ENCODE results near the gene NRROS. TPM values are rescaled to one million over a fixed set of nuclear protein-coding genes. Genes with fewer than 3 reads are reported as not detected.

NRROS gene
- total RNA-seq, 4 donors from 2014 or later: 0.95 to 4.5 (median 1.5) TPM

DNA sequence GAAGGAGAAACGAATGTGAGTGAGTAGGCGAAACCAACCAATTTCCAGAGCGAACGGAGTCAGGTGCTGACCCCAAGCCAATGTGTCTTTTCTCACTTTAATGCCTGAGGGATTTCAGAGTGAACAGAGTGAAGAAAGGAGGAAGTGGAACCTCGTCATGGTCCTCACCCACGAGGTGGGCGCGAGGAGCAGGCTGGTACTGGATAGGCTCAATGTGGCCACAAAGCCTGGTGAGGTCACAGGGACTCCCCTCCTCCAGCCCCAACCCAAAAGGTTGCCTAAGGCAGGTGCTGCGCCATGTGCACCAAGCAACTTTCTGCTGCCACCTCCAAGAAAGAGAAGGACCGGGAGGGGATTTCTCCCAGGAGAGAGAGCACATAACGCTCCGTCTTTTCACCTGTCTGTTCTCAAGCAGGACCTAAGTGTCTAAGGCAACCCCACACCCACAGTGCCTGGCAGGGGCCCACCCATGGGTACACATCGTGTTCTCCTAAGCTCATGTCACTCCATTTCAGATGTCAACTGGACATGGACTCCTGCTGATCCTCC, 3.8 kb downstream of the NRROS start:
- DNase-seq (ENCODE audit: low spot score in 2 of 2): no peak
- TF ChIP-seq EP300 (IDR thresholded peaks at IDR 0.05): no peak
- TF ChIP-seq, protein P1, sequence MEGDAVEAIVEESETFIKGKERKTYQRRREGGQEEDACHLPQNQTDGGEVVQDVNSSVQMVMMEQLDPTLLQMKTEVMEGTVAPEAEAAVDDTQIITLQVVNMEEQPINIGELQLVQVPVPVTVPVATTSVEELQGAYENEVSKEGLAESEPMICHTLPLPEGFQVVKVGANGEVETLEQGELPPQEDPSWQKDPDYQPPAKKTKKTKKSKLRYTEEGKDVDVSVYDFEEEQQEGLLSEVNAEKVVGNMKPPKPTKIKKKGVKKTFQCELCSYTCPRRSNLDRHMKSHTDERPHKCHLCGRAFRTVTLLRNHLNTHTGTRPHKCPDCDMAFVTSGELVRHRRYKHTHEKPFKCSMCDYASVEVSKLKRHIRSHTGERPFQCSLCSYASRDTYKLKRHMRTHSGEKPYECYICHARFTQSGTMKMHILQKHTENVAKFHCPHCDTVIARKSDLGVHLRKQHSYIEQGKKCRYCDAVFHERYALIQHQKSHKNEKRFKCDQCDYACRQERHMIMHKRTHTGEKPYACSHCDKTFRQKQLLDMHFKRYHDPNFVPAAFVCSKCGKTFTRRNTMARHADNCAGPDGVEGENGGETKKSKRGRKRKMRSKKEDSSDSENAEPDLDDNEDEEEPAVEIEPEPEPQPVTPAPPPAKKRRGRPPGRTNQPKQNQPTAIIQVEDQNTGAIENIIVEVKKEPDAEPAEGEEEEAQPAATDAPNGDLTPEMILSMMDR (IDR thresholded peaks at IDR 0.05): no peak
- TF ChIP-seq POLR2A (IDR thresholded peaks at IDR 0.05): no peak
- no peak overlapping the region for H3K27ac ChIP-seq
- no peaks in the 10 kb centered on the region for H3K9me3 ChIP-seq
- peaks cover 3% of the 10 kb centered on the region for H3K27me3 ChIP-seq
- no peaks in the 10 kb centered on the region for H3K36me3 ChIP-seq
- H3K4me1 ChIP-seq: peaks cover 20% of the 10 kb centered on the region
- H3K4me3 ChIP-seq: no peak overlapping the region
- 69% methylated on average over 13 of the region's 13 CpGs for WGBS

DNA sequence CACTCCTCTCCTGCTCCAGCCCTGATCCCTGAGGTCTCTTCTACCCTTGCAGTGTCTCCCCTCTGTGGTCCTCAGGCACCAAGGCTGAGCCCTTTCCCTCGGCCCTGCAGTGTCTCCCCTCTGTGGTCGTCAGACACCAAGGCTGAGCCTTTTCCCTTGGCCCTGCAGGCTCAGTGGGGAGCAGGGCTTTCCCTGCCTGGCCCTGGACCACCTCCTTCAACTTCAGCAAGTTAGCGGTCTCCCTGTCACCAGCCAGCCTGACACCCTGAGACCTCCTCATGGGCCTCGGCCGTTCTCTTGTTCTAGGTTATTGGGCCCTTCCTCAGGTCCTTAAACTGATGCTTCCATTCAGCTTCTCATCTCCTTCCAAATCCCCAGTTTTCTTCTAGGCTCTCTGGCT, 4.3 kb downstream of the NRROS start:
- no peak overlapping the region for H3K27ac ChIP-seq
- DNase-seq (ENCODE audit: low spot score in 2 of 2): no peak
- H3K27me3 ChIP-seq: peaks cover 3% of the 10 kb centered on the region
- TF ChIP-seq EP300 (IDR thresholded peaks at IDR 0.05) (no peak), POLR2A (IDR thresholded peaks at IDR 0.05) (no peak), POLR2AphosphoS5 (IDR thresholded peaks at IDR 0.05) (no peak)
- TF ChIP-seq, protein P1 (IDR thresholded peaks at IDR 0.05): no peak
- WGBS: 82% methylated on average over 5 of the region's 5 CpGs
- no peaks in the 10 kb centered on the region for H3K36me3 ChIP-seq
- no peak overlapping the region for H3K4me3 ChIP-seq
- H3K9me3 ChIP-seq: no peaks in the 10 kb centered on the region
- peaks cover 16% of the 10 kb centered on the region for H3K4me1 ChIP-seq

DNA sequence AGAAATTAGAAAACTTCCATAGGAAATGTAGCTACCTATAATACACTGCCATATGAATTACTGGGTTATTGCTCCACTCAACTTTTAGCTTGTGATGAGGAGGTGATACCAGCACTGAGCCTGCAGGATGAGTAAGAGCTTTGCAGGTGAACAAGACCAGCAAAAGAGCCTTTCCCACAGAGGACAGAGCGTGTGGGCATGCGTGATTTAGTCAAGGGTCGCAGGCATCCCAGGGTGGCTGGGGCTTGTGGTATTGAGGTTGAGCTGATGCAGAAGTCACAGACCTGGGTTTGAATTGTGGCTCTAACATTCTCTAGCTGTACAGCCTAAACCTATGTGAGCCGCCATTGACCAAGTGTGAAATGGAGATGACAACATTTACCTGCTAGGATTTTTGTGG, 5.6 kb downstream of the NRROS start:
- TF ChIP-seq POLR2A (IDR thresholded peaks at IDR 0.05): no peak
- no peak for TF ChIP-seq POLR2AphosphoS5 (IDR thresholded peaks at IDR 0.05)
- no peak for TF ChIP-seq EP300 (IDR thresholded peaks at IDR 0.05)
- TF ChIP-seq, protein P1 (IDR thresholded peaks at IDR 0.05): no peak
- H3K4me1 ChIP-seq: peaks cover 6% of the 10 kb centered on the region
- H3K9me3 ChIP-seq: no peaks in the 10 kb centered on the region
- DNase-seq (ENCODE audit: low spot score in 2 of 2): no peak
- 85% methylated on average over 4 of the region's 4 CpGs for WGBS
- no peak overlapping the region for H3K4me3 ChIP-seq
- no peaks in the 10 kb centered on the region for H3K27me3 ChIP-seq
- H3K27ac ChIP-seq: no peak overlapping the region
- no peaks in the 10 kb centered on the region for H3K36me3 ChIP-seq

DNA sequence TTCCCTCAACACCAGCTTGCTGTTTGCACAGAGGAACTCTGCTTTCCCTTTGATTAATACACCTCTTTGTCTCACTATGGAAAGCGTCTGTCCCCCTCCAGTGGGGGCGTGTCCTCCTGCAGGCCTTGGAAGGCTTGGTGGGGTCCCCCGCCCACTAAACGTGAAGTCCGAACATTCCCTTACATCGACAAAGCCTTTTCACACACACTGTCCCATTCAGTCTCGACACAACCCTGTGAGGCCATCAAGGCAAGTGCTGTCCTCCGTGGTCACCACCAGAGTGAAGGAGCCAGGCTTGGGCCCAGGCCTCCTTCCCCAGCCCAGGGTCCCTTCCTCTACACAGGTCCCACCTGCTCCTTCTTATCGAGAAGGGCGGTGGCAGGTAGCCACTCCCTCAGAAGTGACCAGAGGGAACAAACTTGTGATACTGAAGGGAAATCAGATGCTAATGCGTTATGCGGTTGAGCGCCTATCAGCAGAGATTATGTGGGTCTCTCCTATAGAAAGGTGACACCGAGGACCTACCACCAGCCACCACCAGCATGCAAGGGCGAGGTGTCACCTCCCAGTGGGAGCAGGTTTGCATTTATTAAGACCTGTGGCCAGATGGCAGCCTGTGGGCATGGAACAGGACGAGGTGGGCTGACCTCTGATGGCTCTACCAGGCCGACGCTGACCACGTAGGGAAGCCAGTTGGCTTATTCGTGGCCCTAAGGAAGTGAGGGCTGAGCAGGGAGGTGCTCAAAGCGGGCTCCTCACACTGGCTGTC, 6.6 kb downstream of the NRROS start:
- peaks cover 12% of the 10 kb centered on the region for H3K4me1 ChIP-seq
- H3K27ac ChIP-seq: no peak overlapping the region
- no peak for DNase-seq (ENCODE audit: low spot score in 2 of 2)
- TF ChIP-seq EP300 (IDR thresholded peaks at IDR 0.05): no peak
- no peak for TF ChIP-seq POLR2AphosphoS5 (IDR thresholded peaks at IDR 0.05)
- TF ChIP-seq, protein P1 (IDR thresholded peaks at IDR 0.05): no peak
- TF ChIP-seq POLR2A (IDR thresholded peaks at IDR 0.05): no peak
- no peaks in the 10 kb centered on the region for H3K36me3 ChIP-seq
- no peaks in the 10 kb centered on the region for H3K9me3 ChIP-seq
- H3K27me3 ChIP-seq: no peaks in the 10 kb centered on the region
- H3K4me3 ChIP-seq: no peak overlapping the region
- 89% methylated on average over 21 of the region's 21 CpGs for WGBS

DNA sequence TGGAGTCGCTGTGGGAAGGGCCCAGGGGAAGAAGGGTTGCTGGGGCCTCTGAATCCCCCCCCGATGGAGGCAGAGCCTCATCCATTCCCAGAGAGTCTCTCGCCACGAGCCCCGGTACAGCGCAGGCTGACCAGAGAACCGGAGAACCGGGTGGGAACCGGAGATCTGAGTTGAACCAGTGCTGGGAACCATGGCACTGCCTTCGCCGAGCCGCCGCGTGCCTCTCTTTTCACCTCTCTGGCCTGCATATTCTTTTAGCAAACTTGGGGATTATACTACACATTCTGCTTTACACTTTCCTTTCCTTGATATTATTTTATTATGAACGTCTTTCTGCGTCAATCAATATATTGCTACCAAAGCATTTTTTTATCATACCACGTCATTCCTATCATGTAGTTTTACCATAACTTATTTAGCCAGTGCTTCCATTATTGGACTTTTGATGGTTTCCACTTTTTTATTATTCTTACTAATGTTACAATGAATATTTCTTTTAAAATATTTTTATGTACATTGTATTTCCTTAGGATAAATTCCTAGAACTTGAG, 7.2 kb downstream of the NRROS start:
- Histone ChIP-seq H3K27me3 (no peaks in the 10 kb centered on the region), H3K9me3 (no peaks in the 10 kb centered on the region), H3K27ac (no peak overlapping the region), H3K36me3 (no peaks in the 10 kb centered on the region), H3K4me3 (no peak overlapping the region), H3K4me1 (peaks cover 19% of the 10 kb centered on the region)
- WGBS: 87% methylated on average over 16 of the region's 17 CpGs
- TF ChIP-seq, protein P1 (IDR thresholded peaks at IDR 0.05): no peak
- TF ChIP-seq POLR2A (IDR thresholded peaks at IDR 0.05): no peak
- no peak for TF ChIP-seq POLR2AphosphoS5 (IDR thresholded peaks at IDR 0.05)
- no peak for TF ChIP-seq EP300 (IDR thresholded peaks at IDR 0.05)
- DNase-seq (ENCODE audit: low spot score in 2 of 2): no peak
